Hepatocyte (in vitro differentiated cells): ENCODE results near the gene BLTP3B.

Experiments used
- EZH2 ChIP-seq: fragments of 200-600 bp; sonication (generic); IDR thresholded peaks from 2 replicates; pipeline ENCODE4 v1.6.1; 2016; ENCODE audit warnings: antibody characterized with exemption, mild to moderate bottlenecking, borderline replicate concordance
- EZH2phosphoT487 ChIP-seq: fragments of 200-600 bp; sonication (generic); IDR thresholded peaks from one replicate; pipeline ENCODE4 v1.6.1; 2018; ENCODE audit warnings: antibody characterized with exemption, mild to moderate bottlenecking, low read depth, moderate library complexity; ENCODE audit not compliant: unreplicated experiment, severe bottlenecking

- TF ChIP-seq EZH2phosphoT487: no peak
- TF ChIP-seq EZH2: no peak
Observed at GRCh38 chr12:100120355-100120754, 22.3 kb downstream of the BLTP3B start.
